K562 (cell line): ENCODE data around the gene TSPAN18. TPM values are rescaled to one million over a fixed set of nuclear protein-coding genes. Genes with fewer than 3 reads are reported as not detected.

Experiments used
- ATAC-seq: fragments of 200-7000 bp; cut with Tn5 transposase; 3 replicates; pipeline ENCODE4 v1.9.1; 2020; ENCODE audit warnings: moderate library complexity
- BruUV-seq: library from RNA; stranded (reverse); fragments of 400-500 nt; replicated peaks from 2 replicates; lab custom pipeline; 2021; lab: Mats Ljungman, UMichigan
- CTCF ChIA-PET: fragments of 300-600 bp; formaldehyde crosslinking; extraction: SDS; loops from one replicate; lab custom pipeline; 2021; ENCODE audit warnings: low intra/inter-chr PET ratio; lab: Yijun Ruan, JAX
- POLR2A ChIA-PET: fragments of 300-600, 350-650 bp; sonication (Branson Sonifier 250); formaldehyde crosslinking; extraction: SDS; loops from one replicate; lab custom pipeline; 2021; ENCODE audit warnings: antibody characterized with exemption, inconsistent platforms; lab: Yijun Ruan, JAX
- DNase-seq, 4 experiments: peaks; one replicate each; pipeline versions ENCODE4 v3.0.0 to v3.0.0-alpha.2; 2011 to 2018; ENCODE audit warnings: low spot score in 3 of 4, mixed read lengths in 3 of 4; ENCODE audit errors: extremely low read depth in 1 of 4
- FAIRE-seq: peaks from 2 replicates; lab custom pipeline; 2011; peaks lifted over from hg19 to GRCh38; lab: Jason Lieb, UNC
- H2AFZ ChIP-seq: 2 replicates; pipeline ENCODE4 v1.6.0; 2011; ENCODE audit warnings: low read depth, low read length, control low read depth, inconsistent platforms
- H3K27ac ChIP-seq: fragments of 200-600 bp; 3 replicates; pipeline ENCODE4 v1.8.0; 2011; ENCODE audit warnings: low read depth, mild to moderate bottlenecking, control low read depth, inconsistent platforms, low read length, moderate library complexity, mixed read lengths; ENCODE audit errors: extremely low read depth
- H3K27me3 ChIP-seq, 2 experiments: fragments of 300-600 bp in 1 of 2; 2 replicates in 1 of 2; 3 replicates in 1 of 2; pipeline versions ENCODE4 v1.6.0 to v1.8.0; 2011; ENCODE audit warnings: inconsistent platforms in 2 of 2, low read length in 2 of 2, mild to moderate bottlenecking in 1 of 2, mixed read lengths in 1 of 2, moderate library complexity in 1 of 2; ENCODE audit not compliant: control insufficient read depth in 2 of 2, insufficient read depth in 2 of 2
- H3K36me3 ChIP-seq: fragments of 300-600 bp; 3 replicates; pipeline ENCODE4 v1.8.0; 2011; ENCODE audit warnings: mild to moderate bottlenecking, low read length, inconsistent platforms; ENCODE audit not compliant: control insufficient read depth, insufficient read depth
- H3K4me1 ChIP-seq, 2 experiments: fragments of 200-600 bp in 1 of 2; replicated peaks in 1 of 2; 2 replicates in 1 of 2; 3 replicates in 1 of 2; pipeline versions ENCODE4 v1.5.1 to v1.8.0; 2011; ENCODE audit warnings: inconsistent platforms in 2 of 2, low read length in 2 of 2, mild to moderate bottlenecking in 1 of 2, mixed read lengths in 1 of 2, moderate library complexity in 1 of 2; ENCODE audit not compliant: control insufficient read depth in 2 of 2, insufficient read depth in 2 of 2
- H3K4me2 ChIP-seq: 2 replicates; pipeline ENCODE4 v1.6.1; 2011; ENCODE audit warnings: low read length, control low read depth, inconsistent platforms, mixed read lengths; ENCODE audit not compliant: insufficient read depth
- H3K4me3 ChIP-seq: fragments of 200-600 bp; sonication (generic), shearing (Covaris generic); 2 replicates; pipeline ENCODE4 v1.5.1; 2016; ENCODE audit warnings: control low read depth, inconsistent platforms
- H3K79me2 ChIP-seq: fragments of 200-600 bp; 3 replicates; pipeline ENCODE4 v1.8.0; 2011; ENCODE audit warnings: low read length, inconsistent platforms; ENCODE audit not compliant: control insufficient read depth, insufficient read depth
- H3K9ac ChIP-seq, 2 experiments: 2 replicates each; pipeline versions ENCODE4 v1.6.0 to v1.6.1; 2011; ENCODE audit warnings: low read depth in 2 of 2, low read length in 2 of 2, control low read depth in 1 of 2, inconsistent platforms in 1 of 2, mild to moderate bottlenecking in 1 of 2, mixed read lengths in 1 of 2; ENCODE audit not compliant: insufficient read depth in 1 of 2
- H3K9me1 ChIP-seq: one replicate; pipeline ENCODE4 v1.6.0; 2011; ENCODE audit warnings: inconsistent platforms, mild to moderate bottlenecking, low read length, moderate library complexity; ENCODE audit not compliant: control insufficient read depth, insufficient read depth
- H3K9me3 ChIP-seq: replicated peaks from 2 replicates; pipeline ENCODE4 v1.5.1; 2011; ENCODE audit warnings: low read depth, low read length, inconsistent platforms; ENCODE audit not compliant: control insufficient read depth, insufficient read depth
- H4K20me1 ChIP-seq: replicated peaks from 2 replicates; pipeline ENCODE4 v1.6.1; 2011; ENCODE audit warnings: low read length, inconsistent platforms, mixed read lengths; ENCODE audit not compliant: control insufficient read depth, insufficient read depth
- BRF2 ChIP-seq: IDR thresholded peaks from 3 replicates; pipeline ENCODE4 v1.6.1; 2011; ENCODE audit warnings: borderline replicate concordance, mild to moderate bottlenecking; ENCODE audit not compliant: insufficient read length, insufficient read depth
- CTCF ChIP-seq, 3 experiments: IDR thresholded peaks in 2 of 3; conservative IDR thresholded peaks in 1 of 3; 2 replicates each; pipeline ENCODE4 v1.5.1; 2011 to 2012; ENCODE audit warnings: low read length in 3 of 3, mild to moderate bottlenecking in 3 of 3, control low read depth in 2 of 3, improper control_type of control experiment in 1 of 3, inconsistent platforms in 1 of 3, low read depth in 1 of 3, mixed read lengths in 1 of 3, moderate library complexity in 1 of 3; ENCODE audit not compliant: insufficient read depth in 2 of 3
- ESRRB ChIP-seq: fragments of 250-450 bp; sonication (Bioruptor Pico); IDR thresholded peaks from 2 replicates; pipeline ENCODE4 v1.5.0; 2020; ENCODE audit warnings: mild to moderate bottlenecking, moderate library complexity, borderline replicate concordance
- NR0B1 ChIP-seq: fragments of 450-650 bp; IDR thresholded peaks from one replicate; pipeline ENCODE4 v1.6.1; 2018; ENCODE audit warnings: mild to moderate bottlenecking, moderate library complexity; ENCODE audit not compliant: partially characterized antibody
- WGBS: fragments of 100-300 bp; shearing (Covaris generic); methylation state at CpG from one replicate; pipeline ENCODE4 v1.1.6; 2016; ENCODE audit warnings: low coverage, mixed read lengths; ENCODE audit not compliant: insufficient coverage; ENCODE audit errors: missing lambda C conversion rate; 5-methylcytosine and 5-hydroxymethylcytosine counted together
- in situ Hi-C: fragments of 300-500 bp; cut with MboI; formaldehyde crosslinking; loops from 4 replicates; pipeline ENCODE4 v1.15.0; 2018; ENCODE audit warnings: inconsistent platforms, mixed read lengths
- intact Hi-C: fragments of 100-400 bp; cut with micrococcal nuclease; formaldehyde crosslinking; loops from 2 replicates; pipeline ENCODE4 v1.14.2; 2022
- polyA plus RNA-seq, 8 experiments: library from polyadenylated mRNA; depleted of rRNA in 4 of 8; stranded (reverse) in 5 of 8; unstranded in 3 of 8; fragments of >200 nt; fragmentation: Nextera tagmentation in 2 of 8; fragmentation: Illumina TruSeq in 1 of 8; extraction: Ambion mirVana in 2 of 8; extraction: Trizol in 1 of 8; gene quantifications; 2 replicates each; pipeline versions ENCODE4 v1.2.1 to v1.2.3, GENCODE V29; 2011 to 2014; ENCODE audit warnings: inconsistent platforms in 1 of 8, missing spikeins in 1 of 8
- total RNA-seq, 7 experiments: library from RNA; depleted of rRNA in 6 of 7; stranded (reverse); fragments of >200 nt in 6 of 7; fragmentation: Illumina TruSeq in 2 of 7; extraction: Trizol in 2 of 7; gene quantifications; 2 replicates each; pipeline versions ENCODE4 v1.2.1 to v1.2.3, GENCODE V29; 2011 to 2021; ENCODE audit warnings: low replicate concordance in 1 of 7
- TF ChIP-seq, protein P1 (sequence below): fragments of 250-450 bp; sonication (Bioruptor Pico); IDR thresholded peaks from 2 replicates; pipeline ENCODE4 v1.9.0; 2021; ENCODE audit warnings: mild to moderate bottlenecking

TSPAN18 gene
- total and polyA plus RNA-seq, 9 of the 15 experiments (the other 6 are each of a cell fraction or from before 2014, with no cell fraction given): 0.17 to 0.35 (median 0.22) TPM; not detected in 4

GRCh38 chr11:44976576-44976975 lies 249.8 kb downstream of the TSPAN18 start (continued):
- TF ChIP-seq NR0B1: no peak
- no peak for TF ChIP-seq BRF2
- no peak for TF ChIP-seq ESRRB (CRISPR knock-in tag)
- TF ChIP-seq, all 486 proteins: peak for 0

DNA sequence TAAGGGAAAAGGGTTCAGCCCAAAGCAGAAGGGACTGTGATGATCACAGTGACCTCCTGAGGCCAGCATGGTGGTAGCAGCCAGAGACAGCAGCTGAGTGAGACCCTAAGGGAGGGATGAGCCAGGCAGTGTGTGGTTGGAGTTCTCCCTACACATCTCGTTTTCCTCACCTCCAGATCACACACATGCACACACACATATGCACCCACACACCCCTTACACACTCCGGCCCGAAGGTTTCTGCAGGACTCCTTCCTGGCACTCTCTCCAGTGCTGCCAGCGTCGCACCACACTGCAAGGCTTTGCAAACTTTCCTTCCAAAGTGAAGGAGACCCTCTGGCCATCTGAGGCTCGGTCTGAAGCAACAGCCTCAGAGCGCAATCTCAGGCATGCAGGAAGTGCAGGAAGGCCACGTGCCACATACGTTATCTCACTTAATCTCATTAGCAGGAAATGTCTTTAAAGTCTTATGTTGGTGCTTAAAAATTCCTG lies 250.8 kb downstream of the TSPAN18 start:
- no TSS peak for BruUV-seq
- Histone ChIP-seq H3K9me3 (no peaks in the 10 kb centered on the region), H3K9ac (no peak overlapping the region), H2AFZ (no peak overlapping the region), H3K36me3 (no peaks in the 10 kb centered on the region), H3K4me1 (no peaks in the 10 kb centered on the region), H4K20me1 (0 out of 2 replicates have a peak, but pooled peaks cover 10% of the 10 kb centered on the region), H3K9me1 (no peaks in the 10 kb centered on the region), H3K4me2 (no peak overlapping the region), H3K79me2 (no peaks in the 10 kb centered on the region), H3K4me3 (no peak overlapping the region)
- FAIRE-seq: no peak
- ChIA-PET CTCF (no interaction called here), POLR2A (interaction anchor here (1.1 kb wide), 1 partner anchor 41 kb away, joined by 6 read pairs; no protein-coding TSS in a partner anchor)
- in situ Hi-C loops: no loop called here
- 2% methylated on average over 8 of the region's 9 CpGs for WGBS
- TF ChIP-seq, protein P1, sequence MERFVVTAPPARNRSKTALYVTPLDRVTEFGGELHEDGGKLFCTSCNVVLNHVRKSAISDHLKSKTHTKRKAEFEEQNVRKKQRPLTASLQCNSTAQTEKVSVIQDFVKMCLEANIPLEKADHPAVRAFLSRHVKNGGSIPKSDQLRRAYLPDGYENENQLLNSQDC (CRISPR knock-in tag): no peak
- TF ChIP-seq CTCF (IDR thresholded peaks at IDR 0.05 in 2 of 3, conservative IDR thresholded peaks at IDR 0.05 in 1 of 3; ENCODE audit: insufficient read depth in 2 of 3, low read depth in 1 of 3, low read length in 3 of 3): peak in 2 of 3 experiments; percentile 29 to 32; a peak in 1 of 6 replicates
- TF ChIP-seq, all 486 proteins: peak for 1
- ATAC-seq: peak; percentile 63; the same call in 2 of the 3 replicates
- peaks cover 0 to 64% of the 10 kb centered on the region in 2 experiments; a peak in 3 of 5 replicates for H3K27me3 ChIP-seq
- no peak overlapping the region for H3K27ac ChIP-seq
- no peak for DNase-seq
- intact Hi-C loops: loop anchor here (5.0 kb wide), 1 partner anchor 40 kb away; no protein-coding TSS in a partner anchor
